Lung (tissue), 12 donors: ENCODE results near the gene NFAM1. TPM values are rescaled to one million over a fixed set of nuclear protein-coding genes. Genes with fewer than 3 reads are reported as not detected.

Source experiments
- ATAC-seq: fragments of 200-7000 bp; cut with Tn5 transposase; one replicate; pipeline ENCODE4 v1.9.1; 2020; ENCODE audit warnings: moderate number of reproducible peaks; ENCODE audit not compliant: insufficient read depth, low FRiP score
- DNase-seq, 3 donors: peaks; one replicate each; pipeline ENCODE4 v3.0.0-alpha.2; 2013 to 2017
- H3K27ac ChIP-seq, 2 donors: one replicate each; pipeline ENCODE4 v1.5.1; 2013; ENCODE audit warnings: mild to moderate bottlenecking in 2 of 2, moderate library complexity in 2 of 2, control low read depth in 1 of 2, inconsistent platforms in 1 of 2, low read depth in 1 of 2, low read length in 1 of 2
- H3K27me3 ChIP-seq, 3 donors: one replicate each; pipeline ENCODE4 v1.5.1; 2013; ENCODE audit warnings: low read length in 2 of 3; ENCODE audit not compliant: control insufficient read depth in 3 of 3, insufficient read depth in 3 of 3
- H3K36me3 ChIP-seq, 4 donors: one replicate each; pipeline ENCODE4 v1.5.1; 2013; ENCODE audit warnings: low read length in 4 of 4, mild to moderate bottlenecking in 1 of 4, moderate library complexity in 1 of 4; ENCODE audit not compliant: control insufficient read depth in 4 of 4, insufficient read depth in 4 of 4
- H3K4me1 ChIP-seq, 5 donors: one replicate each; pipeline ENCODE4 v1.5.1; 2013; ENCODE audit warnings: low read length in 5 of 5, mild to moderate bottlenecking in 2 of 5, moderate library complexity in 1 of 5; ENCODE audit not compliant: control insufficient read depth in 5 of 5, insufficient read depth in 5 of 5
- H3K4me3 ChIP-seq: one replicate; pipeline ENCODE4 v1.5.1; 2013; ENCODE audit warnings: mild to moderate bottlenecking, control low read depth, moderate library complexity
- H3K9ac ChIP-seq, 2 donors: one replicate each; pipeline ENCODE4 v1.5.1; 2013; ENCODE audit warnings: low read length in 2 of 2, control low read depth in 1 of 2; ENCODE audit not compliant: insufficient read depth in 1 of 2
- H3K9me3 ChIP-seq, 4 donors: one replicate each; pipeline ENCODE4 v1.5.1; 2013; ENCODE audit warnings: low read length in 3 of 4, mild to moderate bottlenecking in 1 of 4, moderate library complexity in 1 of 4; ENCODE audit not compliant: control insufficient read depth in 4 of 4, insufficient read depth in 3 of 4
- CTCF ChIP-seq: IDR thresholded peaks from 2 replicates; pipeline ENCODE4 v1.5.1; 2012; ENCODE audit warnings: mild to moderate bottlenecking; ENCODE audit errors: control extremely low read depth, extremely low read depth
- WGBS, 2 donors: extraction: QIAGEN DNeasy Blood & Tissue Kit; methylation state at CpG; one replicate each; pipeline ENCODE4 v1.1.7; 2013; 5-methylcytosine and 5-hydroxymethylcytosine counted together
- polyA plus RNA-seq, 2 donors: library from polyadenylated mRNA; stranded (reverse); fragments of 200-250 nt; gene quantifications; one replicate each; pipeline ENCODE4 v1.2.1, GENCODE V29; 2013
- total RNA-seq, 2 donors: library from RNA; depleted of rRNA in 1 of 2; stranded (reverse); fragments of >200 nt in 1 of 2; gene quantifications; one replicate each; pipeline ENCODE4 v1.2.1, GENCODE V29; 2014 to 2021
- donor health status: control.
- donor health status: control.
- donor health status: Bipolar disorder and iron deficiency.
- donor health status: healthy.
- donor health status: DM: yes; HTN: yes; CAD: no.

Gene NFAM1
- total and polyA plus RNA-seq, 4 donors, result 2.2 to 24.6 (median 9.0) TPM

- H3K36me3 ChIP-seq, result no peaks in the 10 kb centered on the region
Observed at GRCh38 chr22:42472671-42473070, 40.5 kb upstream of the NFAM1 start.

GRCh38 chr22:42471441-42471840, 39.2 kb upstream of the NFAM1 start:
- WGBS, 2 donors, result 94 to 97% methylated on average over 1 of the region's 1 CpG
- Histone ChIP-seq H3K4me1 (no peaks in the 10 kb centered on the region), H3K36me3 (no peaks in the 10 kb centered on the region), H3K27ac (no peak overlapping the region), H3K9ac (no peak overlapping the region), H3K27me3 (peaks cover 0 to 4% (median 0%) of the 10 kb centered on the region in 3 donors), H3K9me3 (no peaks in the 10 kb centered on the region), H3K4me3 (no peak overlapping the region)
- DNase-seq (no peak), ATAC-seq (no peak)
- no peak for TF ChIP-seq CTCF

More at GRCh38 chr22:42472671-42473070, 40.5 kb upstream of the NFAM1 start:
- TF ChIP-seq CTCF, result no peak
- WGBS, 2 donors, result 83 to 94% methylated on average over 8 of the region's 8 CpGs
- H3K27ac ChIP-seq, result no peak overlapping the region
- H3K4me3 ChIP-seq, result no peak overlapping the region
- no peaks in the 10 kb centered on the region for H3K4me1 ChIP-seq
- peaks cover 0 to 4% (median 0%) of the 10 kb centered on the region in 3 donors for H3K27me3 ChIP-seq
- no peak for ATAC-seq
- H3K9ac ChIP-seq, result no peak overlapping the region
- H3K9me3 ChIP-seq, result no peaks in the 10 kb centered on the region
- DNase-seq, result no peak

GRCh38 chr22:42470366-42471082, 38.3 kb upstream of the NFAM1 start:
- Histone ChIP-seq H3K4me3 (no peak overlapping the region), H3K27ac (no peak overlapping the region), H3K27me3 (peaks cover 0 to 4% (median 0%) of the 10 kb centered on the region in 3 donors), H3K4me1 (no peaks in the 10 kb centered on the region), H3K9ac (no peak overlapping the region), H3K36me3 (no peaks in the 10 kb centered on the region), H3K9me3 (no peaks in the 10 kb centered on the region)
- WGBS, 2 donors, result 65 to 76% methylated on average over 4 of the region's 4 CpGs
- no peak for TF ChIP-seq CTCF
- DNase-seq (peak in 1 of 3 donors; percentile 14), ATAC-seq (no peak)
